ENCODE measurements around the gene ACTL6B. TPM values are rescaled to one million over a fixed set of nuclear protein-coding genes. Genes with fewer than 3 reads are reported as not detected.

ACTL6B gene
- total and polyA plus RNA-seq, 9 of the 15 experiments (the other 6 are each of a cell fraction or from before 2014, with no cell fraction given): not detected

DNA sequence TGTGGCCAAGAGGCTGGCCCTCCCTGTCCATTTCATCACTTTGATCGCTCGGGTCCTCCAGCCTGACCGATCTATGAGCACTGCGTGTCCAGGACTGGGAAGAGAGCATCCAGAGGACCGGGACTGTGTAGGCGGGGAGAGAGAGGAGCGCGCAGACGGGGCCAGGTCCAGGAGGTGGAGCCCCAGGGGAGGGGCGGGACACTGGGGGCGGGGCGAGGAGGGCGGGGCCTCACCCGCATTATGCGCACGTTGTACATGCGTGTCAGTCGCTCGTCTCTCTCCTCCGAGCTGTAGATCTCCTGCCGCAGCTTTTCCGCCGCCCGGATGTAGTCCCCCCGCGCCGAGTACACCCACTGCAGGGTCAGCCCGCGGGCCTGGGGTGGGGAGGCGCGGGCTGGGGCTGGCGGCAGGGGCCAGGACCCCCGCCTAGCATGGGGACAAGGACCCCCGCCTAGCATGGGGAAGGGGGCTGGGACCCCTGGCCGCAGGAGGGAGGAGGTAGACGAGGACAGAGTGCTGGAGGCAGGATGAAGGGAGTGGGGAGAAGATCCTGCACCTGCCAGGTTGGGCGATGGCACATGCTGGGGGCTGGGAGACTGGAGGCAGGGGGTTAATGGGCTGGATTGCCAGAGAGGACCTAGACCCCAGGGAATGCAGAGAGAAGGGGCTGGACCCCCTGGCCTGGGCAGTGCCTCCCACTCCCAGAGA lies 29.6 kb downstream of the ACTL6B start (continued):
- peak; percentile 44 for TF ChIP-seq PCBP1 (IDR thresholded peaks at IDR 0.05; ENCODE audit: low read depth, low read length, poor library complexity, severe bottlenecking)
- no peak for TF ChIP-seq ZNF449 (CRISPR knock-in tag; IDR thresholded peaks at IDR 0.05)
- no peak for TF ChIP-seq PRPF4 (IDR thresholded peaks at IDR 0.05; ENCODE audit: insufficient read depth, low read depth, low read length, poor library complexity, severe bottlenecking)
- no peak for TF ChIP-seq RCOR1 (IDR thresholded peaks at IDR 0.05; ENCODE audit: borderline replicate concordance in 1 of 2, low read depth in 2 of 2, low read length in 2 of 2)
- TF ChIP-seq FOXK1 (CRISPR knock-in tag; IDR thresholded peaks at IDR 0.05; ENCODE audit: borderline replicate concordance): no peak
- peak; percentile 89 for TF ChIP-seq EGR1 (conservative IDR thresholded peaks at IDR 0.05)
- TF ChIP-seq, protein P1, sequence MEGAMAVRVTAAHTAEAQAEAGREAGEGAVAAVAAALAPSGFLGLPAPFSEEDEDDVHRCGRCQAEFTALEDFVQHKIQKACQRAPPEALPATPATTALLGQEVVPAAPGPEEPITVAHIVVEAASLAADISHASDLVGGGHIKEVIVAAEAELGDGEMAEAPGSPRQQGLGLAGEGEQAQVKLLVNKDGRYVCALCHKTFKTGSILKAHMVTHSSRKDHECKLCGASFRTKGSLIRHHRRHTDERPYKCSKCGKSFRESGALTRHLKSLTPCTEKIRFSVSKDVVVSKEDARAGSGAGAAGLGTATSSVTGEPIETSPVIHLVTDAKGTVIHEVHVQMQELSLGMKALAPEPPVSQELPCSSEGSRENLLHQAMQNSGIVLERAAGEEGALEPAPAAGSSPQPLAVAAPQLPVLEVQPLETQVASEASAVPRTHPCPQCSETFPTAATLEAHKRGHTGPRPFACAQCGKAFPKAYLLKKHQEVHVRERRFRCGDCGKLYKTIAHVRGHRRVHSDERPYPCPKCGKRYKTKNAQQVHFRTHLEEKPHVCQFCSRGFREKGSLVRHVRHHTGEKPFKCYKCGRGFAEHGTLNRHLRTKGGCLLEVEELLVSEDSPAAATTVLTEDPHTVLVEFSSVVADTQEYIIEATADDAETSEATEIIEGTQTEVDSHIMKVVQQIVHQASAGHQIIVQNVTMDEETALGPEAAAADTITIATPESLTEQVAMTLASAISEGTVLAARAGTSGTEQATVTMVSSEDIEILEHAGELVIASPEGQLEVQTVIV (CRISPR knock-in tag; IDR thresholded peaks at IDR 0.05; ENCODE audit: borderline replicate concordance): no peak
- TF ChIP-seq, protein P2, sequence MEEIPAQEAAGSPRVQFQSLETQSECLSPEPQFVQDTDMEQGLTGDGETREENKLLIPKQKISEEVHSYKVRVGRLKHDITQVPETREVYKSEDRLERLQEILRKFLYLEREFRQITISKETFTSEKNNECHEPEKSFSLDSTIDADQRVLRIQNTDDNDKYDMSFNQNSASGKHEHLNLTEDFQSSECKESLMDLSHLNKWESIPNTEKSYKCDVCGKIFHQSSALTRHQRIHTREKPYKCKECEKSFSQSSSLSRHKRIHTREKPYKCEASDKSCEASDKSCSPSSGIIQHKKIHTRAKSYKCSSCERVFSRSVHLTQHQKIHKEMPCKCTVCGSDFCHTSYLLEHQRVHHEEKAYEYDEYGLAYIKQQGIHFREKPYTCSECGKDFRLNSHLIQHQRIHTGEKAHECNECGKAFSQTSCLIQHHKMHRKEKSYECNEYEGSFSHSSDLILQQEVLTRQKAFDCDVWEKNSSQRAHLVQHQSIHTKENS (CRISPR knock-in tag; IDR thresholded peaks at IDR 0.05): no peak
- TF ChIP-seq HMGN3 (IDR thresholded peaks at IDR 0.05; ENCODE audit: borderline replicate concordance, extremely low read depth, insufficient read length, low read depth, low read length): peak; percentile 80
- no peak for TF ChIP-seq TFAM (CRISPR knock-in tag; conservative IDR thresholded peaks at IDR 0.05)
- no peak for TF ChIP-seq NR2C1 (IDR thresholded peaks at IDR 0.05)
- TF ChIP-seq NR2C1 (tag; IDR thresholded peaks at IDR 0.05): no peak
- no peak for TF ChIP-seq PTBP1 (IDR thresholded peaks at IDR 0.05; ENCODE audit: low read depth, low read length)
- TF ChIP-seq ETS2 (tag; IDR thresholded peaks at IDR 0.05; ENCODE audit: borderline replicate concordance, poor library complexity, severe bottlenecking): no peak
- peak; percentile 38 for TF ChIP-seq HNRNPLL (IDR thresholded peaks at IDR 0.05; ENCODE audit: low read depth, low read length, poor library complexity, severe bottlenecking)
- TF ChIP-seq SIN3A (IDR thresholded peaks at IDR 0.05; ENCODE audit: borderline replicate concordance in 2 of 2, control insufficient read depth in 1 of 2, low read depth in 2 of 2, low read length in 2 of 2): peak; percentile 47 to 84; a peak in 1 of 4 replicates
- TF ChIP-seq RBM25 (IDR thresholded peaks at IDR 0.05; ENCODE audit: low read depth, low read length, severe bottlenecking): no peak
- TF ChIP-seq CBX8 (IDR thresholded peaks at IDR 0.05; ENCODE audit: borderline replicate concordance, extremely low read depth, low read depth, low read length, poor library complexity, severe bottlenecking): no peak
- no peak for TF ChIP-seq ZNF740 (CRISPR knock-in tag; IDR thresholded peaks at IDR 0.05)
- no peak for TF ChIP-seq ZNF740 (tag; IDR thresholded peaks at IDR 0.05)

All from K562 (cell line).